ENCODE results near the gene ATG13.

The ATG13 gene

DNA sequence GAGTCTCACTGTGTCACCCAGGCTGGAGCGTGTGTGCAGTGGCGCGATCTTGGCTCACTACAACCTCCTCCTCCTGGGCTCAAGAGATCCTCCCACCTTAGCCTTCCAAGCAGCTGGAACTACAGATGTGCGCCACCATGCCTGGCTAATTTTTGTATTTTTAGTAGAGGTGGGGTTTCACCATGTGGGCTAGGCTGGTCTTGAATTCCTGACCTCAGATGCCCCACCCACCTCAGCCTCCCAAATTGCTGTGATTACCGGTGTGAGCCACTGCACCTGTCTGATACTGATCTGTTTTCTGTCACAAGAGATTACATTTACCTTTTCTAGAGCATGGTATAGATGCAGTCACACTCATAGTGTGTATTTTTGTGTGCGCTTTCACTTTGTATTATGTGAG, 11.6 kb downstream of the ATG13 start:
- Histone ChIP-seq H2BK15ac (ENCODE audit: low read depth, poor library complexity, severe bottlenecking) (no peak overlapping the region), H3K36me3 (ENCODE audit: control insufficient read depth in 1 of 2, insufficient read depth in 2 of 2, low read depth in 1 of 2, low read length in 2 of 2) (peaks cover 34 to 60% of the 10 kb centered on the region in 2 experiments), H4K91ac (ENCODE audit: low read length) (no peak overlapping the region), H3K4me1 (ENCODE audit: control insufficient read depth, insufficient read depth, low read depth, low read length) (no peaks in the 10 kb centered on the region), H2BK12ac (ENCODE audit: low read length in 2 of 2) (no peak overlapping the region), H2BK120ac (ENCODE audit: low read depth, low read length) (no peak overlapping the region), H3K9ac (ENCODE audit: low read length) (no peak overlapping the region), H4K8ac (ENCODE audit: low read length) (no peak overlapping the region), H2AFZ (ENCODE audit: low read depth, low read length) (no peak overlapping the region), H3K4me3 (ENCODE audit: insufficient read depth in 1 of 2, low read depth in 1 of 2, low read length in 2 of 2) (no peak overlapping the region), H3K18ac (ENCODE audit: low read depth in 1 of 2, low read length in 2 of 2) (no peak overlapping the region), H3K27ac (ENCODE audit: low read length, poor library complexity, severe bottlenecking) (no peak overlapping the region), H3K27me3 (ENCODE audit: control insufficient read depth in 1 of 2, insufficient read depth in 1 of 2, low read length in 2 of 2) (no peaks in the 10 kb centered on the region), H3K9me3 (ENCODE audit: control insufficient read depth, low read length) (no peaks in the 10 kb centered on the region), H3K4me2 (ENCODE audit: low read length, poor library complexity, severe bottlenecking) (no peak overlapping the region), H3K23ac (ENCODE audit: low read length in 2 of 2) (no peak overlapping the region), H2BK5ac (ENCODE audit: low read depth, low read length, poor library complexity, severe bottlenecking) (no peak overlapping the region), H3K4ac (ENCODE audit: low read depth in 1 of 2, low read length in 2 of 2) (no peak overlapping the region), H3K14ac (ENCODE audit: low read length in 2 of 2) (no peak overlapping the region), H2AK5ac (ENCODE audit: low read length, severe bottlenecking) (no peak overlapping the region), H3K79me1 (replicated peaks; ENCODE audit: low read length, poor library complexity, severe bottlenecking) (peaks cover 40% of the 10 kb centered on the region)
- no peak for DNase-seq
- WGBS, result 88% methylated on average over 2 of the region's 6 CpGs

- Histone ChIP-seq H2BK5ac (ENCODE audit: low read depth, low read length, poor library complexity, severe bottlenecking) (no peak overlapping the region), H3K27me3 (ENCODE audit: control insufficient read depth in 1 of 2, insufficient read depth in 1 of 2, low read length in 2 of 2) (no peaks in the 10 kb centered on the region), H3K9me3 (ENCODE audit: control insufficient read depth, low read length) (no peaks in the 10 kb centered on the region), H3K4me3 (ENCODE audit: insufficient read depth in 1 of 2, low read depth in 1 of 2, low read length in 2 of 2) (no peak overlapping the region), H3K9ac (ENCODE audit: low read length) (no peak overlapping the region), H3K23ac (ENCODE audit: low read length in 2 of 2) (no peak overlapping the region), H3K36me3 (ENCODE audit: control insufficient read depth in 1 of 2, insufficient read depth in 2 of 2, low read depth in 1 of 2, low read length in 2 of 2) (peaks cover 29 to 48% of the 10 kb centered on the region in 2 experiments), H3K4ac (ENCODE audit: low read depth in 1 of 2, low read length in 2 of 2) (no peak overlapping the region), H3K27ac (ENCODE audit: low read length, poor library complexity, severe bottlenecking) (no peak overlapping the region), H3K4me2 (ENCODE audit: low read length, poor library complexity, severe bottlenecking) (no peak overlapping the region), H3K79me1 (replicated peaks; ENCODE audit: low read length, poor library complexity, severe bottlenecking) (peaks cover 38% of the 10 kb centered on the region), H2AFZ (ENCODE audit: low read depth, low read length) (no peak overlapping the region), H2AK5ac (ENCODE audit: low read length, severe bottlenecking) (no peak overlapping the region), H3K14ac (ENCODE audit: low read length in 2 of 2) (no peak overlapping the region), H2BK15ac (ENCODE audit: low read depth, poor library complexity, severe bottlenecking) (no peak overlapping the region), H4K8ac (ENCODE audit: low read length) (no peak overlapping the region), H2BK12ac (ENCODE audit: low read length in 2 of 2) (no peak overlapping the region), H4K91ac (ENCODE audit: low read length) (no peak overlapping the region), H3K18ac (ENCODE audit: low read depth in 1 of 2, low read length in 2 of 2) (no peak overlapping the region), H3K4me1 (ENCODE audit: control insufficient read depth, insufficient read depth, low read depth, low read length) (no peaks in the 10 kb centered on the region), H2BK120ac (ENCODE audit: low read depth, low read length) (no peak overlapping the region)
- no peak for DNase-seq
- 100% methylated on average over 1 of the region's 1 CpG for WGBS
These were observed 12.9 kb downstream of the ATG13 start for GRCh38 chr11:46630237-46630636.

DNA sequence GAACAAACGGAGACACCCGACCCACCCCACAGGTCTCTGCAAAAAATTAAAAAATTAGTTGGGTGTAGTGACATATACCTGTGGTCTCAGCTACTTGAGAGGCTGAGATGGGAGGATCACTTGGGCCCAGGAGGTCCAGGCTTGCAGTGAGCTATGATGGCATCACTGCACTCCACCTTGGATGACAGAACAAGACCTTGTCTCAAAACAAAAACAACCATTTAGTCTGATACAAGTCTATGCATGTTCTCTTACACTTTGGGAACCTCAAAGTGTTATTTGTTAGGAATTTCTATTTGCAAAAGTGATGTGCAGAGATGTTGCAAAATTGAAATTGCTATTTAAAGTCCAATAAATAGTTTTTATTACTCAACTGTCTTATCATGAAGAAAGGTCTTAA, 14.3 kb downstream of the ATG13 start:
- Histone ChIP-seq H3K79me1 (replicated peaks; ENCODE audit: low read length, poor library complexity, severe bottlenecking) (peaks cover 32% of the 10 kb centered on the region), H2BK5ac (ENCODE audit: low read depth, low read length, poor library complexity, severe bottlenecking) (no peak overlapping the region), H3K18ac (ENCODE audit: low read depth in 1 of 2, low read length in 2 of 2) (no peak overlapping the region), H3K9me3 (ENCODE audit: control insufficient read depth, low read length) (no peaks in the 10 kb centered on the region), H3K23ac (ENCODE audit: low read length in 2 of 2) (no peak overlapping the region), H2AK5ac (ENCODE audit: low read length, severe bottlenecking) (no peak overlapping the region), H3K4me2 (ENCODE audit: low read length, poor library complexity, severe bottlenecking) (no peak overlapping the region), H3K36me3 (ENCODE audit: control insufficient read depth in 1 of 2, insufficient read depth in 2 of 2, low read depth in 1 of 2, low read length in 2 of 2) (peaks cover 21 to 49% of the 10 kb centered on the region in 2 experiments), H4K91ac (ENCODE audit: low read length) (no peak overlapping the region), H3K4ac (ENCODE audit: low read depth in 1 of 2, low read length in 2 of 2) (no peak overlapping the region), H2BK12ac (ENCODE audit: low read length in 2 of 2) (no peak overlapping the region), H3K27ac (ENCODE audit: low read length, poor library complexity, severe bottlenecking) (no peak overlapping the region), H4K8ac (ENCODE audit: low read length) (no peak overlapping the region), H3K4me3 (ENCODE audit: insufficient read depth in 1 of 2, low read depth in 1 of 2, low read length in 2 of 2) (no peak overlapping the region), H3K4me1 (ENCODE audit: control insufficient read depth, insufficient read depth, low read depth, low read length) (no peaks in the 10 kb centered on the region), H3K9ac (ENCODE audit: low read length) (no peak overlapping the region), H2BK120ac (ENCODE audit: low read depth, low read length) (no peak overlapping the region), H2AFZ (ENCODE audit: low read depth, low read length) (no peak overlapping the region), H2BK15ac (ENCODE audit: low read depth, poor library complexity, severe bottlenecking) (no peak overlapping the region), H3K27me3 (ENCODE audit: control insufficient read depth in 1 of 2, insufficient read depth in 1 of 2, low read length in 2 of 2) (no peaks in the 10 kb centered on the region), H3K14ac (ENCODE audit: low read length in 2 of 2) (no peak overlapping the region)
- DNase-seq, result no peak
- WGBS, result 100% methylated on average over 2 of the region's 2 CpGs

DNA sequence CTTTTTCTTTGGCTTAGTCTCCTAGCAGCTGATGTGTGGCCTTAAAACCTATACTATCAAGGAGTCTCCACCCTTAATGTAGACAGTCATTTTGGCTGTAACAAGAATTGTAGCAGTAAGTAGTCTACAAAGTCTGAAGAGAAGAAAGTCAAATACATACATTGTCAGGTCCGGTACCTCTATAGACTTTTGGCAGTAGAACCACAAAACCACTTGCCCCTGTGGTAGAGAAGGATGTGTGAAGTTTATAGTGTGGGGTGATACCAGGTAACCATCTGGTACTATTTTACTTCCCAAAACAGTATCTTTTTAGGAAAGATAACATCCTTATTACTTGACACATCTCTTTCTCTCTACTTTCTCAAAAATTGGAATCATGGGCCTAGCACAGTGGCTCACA, 15.1 kb downstream of the ATG13 start:
- Histone ChIP-seq H3K4ac (ENCODE audit: low read depth in 1 of 2, low read length in 2 of 2) (no peak overlapping the region), H2BK120ac (ENCODE audit: low read depth, low read length) (no peak overlapping the region), H3K4me2 (ENCODE audit: low read length, poor library complexity, severe bottlenecking) (no peak overlapping the region), H2AK5ac (ENCODE audit: low read length, severe bottlenecking) (no peak overlapping the region), H3K4me1 (ENCODE audit: control insufficient read depth, insufficient read depth, low read depth, low read length) (no peaks in the 10 kb centered on the region), H3K14ac (ENCODE audit: low read length in 2 of 2) (no peak overlapping the region), H3K27ac (ENCODE audit: low read length, poor library complexity, severe bottlenecking) (no peak overlapping the region), H3K36me3 (ENCODE audit: control insufficient read depth in 1 of 2, insufficient read depth in 2 of 2, low read depth in 1 of 2, low read length in 2 of 2) (peaks cover 20 to 47% of the 10 kb centered on the region in 2 experiments), H2BK12ac (ENCODE audit: low read length in 2 of 2) (no peak overlapping the region), H3K9ac (ENCODE audit: low read length) (no peak overlapping the region), H3K23ac (ENCODE audit: low read length in 2 of 2) (no peak overlapping the region), H3K79me1 (replicated peaks; ENCODE audit: low read length, poor library complexity, severe bottlenecking) (peaks cover 29% of the 10 kb centered on the region), H4K91ac (ENCODE audit: low read length) (no peak overlapping the region), H2BK15ac (ENCODE audit: low read depth, poor library complexity, severe bottlenecking) (no peak overlapping the region), H3K9me3 (ENCODE audit: control insufficient read depth, low read length) (no peaks in the 10 kb centered on the region), H3K18ac (ENCODE audit: low read depth in 1 of 2, low read length in 2 of 2) (no peak overlapping the region), H3K27me3 (ENCODE audit: control insufficient read depth in 1 of 2, insufficient read depth in 1 of 2, low read length in 2 of 2) (no peaks in the 10 kb centered on the region), H3K4me3 (ENCODE audit: insufficient read depth in 1 of 2, low read depth in 1 of 2, low read length in 2 of 2) (no peak overlapping the region), H2AFZ (ENCODE audit: low read depth, low read length) (no peak overlapping the region), H4K8ac (ENCODE audit: low read length) (no peak overlapping the region), H2BK5ac (ENCODE audit: low read depth, low read length, poor library complexity, severe bottlenecking) (no peak overlapping the region)
- WGBS, result no CpG with 5 or more reads among the region's 1 CpG
- DNase-seq, result no peak
